DND-41 (cell line): Measurements from ENCODE around the gene RNF13.
A peak's percentile ranks its signal among the peaks of the same experiment; 100 is the strongest.

Source experiments
- ATAC-seq: fragments of 200-7000 bp; cut with Tn5 transposase; 3 replicates; pipeline ENCODE4 v1.9.1; 2021; ENCODE audit warnings: low read depth; ENCODE audit not compliant: insufficient read depth
- DNase-seq: peaks from one replicate; pipeline ENCODE4 v3.0.0-alpha.2; 2020
- H2AFZ ChIP-seq: 2 replicates; pipeline ENCODE4 v1.6.0; 2012; ENCODE audit warnings: low read depth, low read length
- H3K27ac ChIP-seq: 2 replicates; pipeline ENCODE4 v1.5.1; 2012; ENCODE audit warnings: low read length, inconsistent platforms
- H3K27me3 ChIP-seq: fragments of 200-600 bp; sonication (generic); 2 replicates; pipeline ENCODE4 v1.6.0; 2012; ENCODE audit warnings: low read length, mild to moderate bottlenecking, inconsistent platforms; ENCODE audit not compliant: insufficient read depth, poor library complexity
- H3K36me3 ChIP-seq: 2 replicates; pipeline ENCODE4 v1.5.1; 2012; ENCODE audit warnings: low read length, inconsistent platforms; ENCODE audit not compliant: insufficient read depth
- H3K4me1 ChIP-seq: 2 replicates; pipeline ENCODE4 v1.5.1; 2012; ENCODE audit warnings: mild to moderate bottlenecking, low read length; ENCODE audit not compliant: insufficient read depth
- H3K4me2 ChIP-seq: 2 replicates; pipeline ENCODE4 v1.6.0; 2012; ENCODE audit warnings: mild to moderate bottlenecking, moderate library complexity, low read length, inconsistent platforms; ENCODE audit not compliant: insufficient read depth
- H3K4me3 ChIP-seq, 2 experiments: fragments of 200-600 bp in 1 of 2; shearing (Covaris generic) in 1 of 2; 2 replicates each; pipeline ENCODE4 v1.5.1; 2012 to 2016; ENCODE audit warnings: inconsistent platforms in 2 of 2, low read length in 2 of 2, mild to moderate bottlenecking in 2 of 2, low read depth in 1 of 2, moderate library complexity in 1 of 2
- H3K79me2 ChIP-seq: 2 replicates; pipeline ENCODE4 v1.6.0; 2012; ENCODE audit warnings: low read length, inconsistent platforms; ENCODE audit not compliant: insufficient read depth
- H3K9ac ChIP-seq: 2 replicates; pipeline ENCODE4 v1.6.0; 2012; ENCODE audit warnings: low read depth, mild to moderate bottlenecking, inconsistent platforms, low read length, moderate library complexity
- H3K9me3 ChIP-seq: 2 replicates; pipeline ENCODE4 v1.5.1; 2012; ENCODE audit warnings: low read length, moderate library complexity, mild to moderate bottlenecking, inconsistent platforms; ENCODE audit not compliant: insufficient read depth, severe bottlenecking
- H4K20me1 ChIP-seq: 2 replicates; pipeline ENCODE4 v1.6.0; 2012; ENCODE audit warnings: low read length; ENCODE audit not compliant: insufficient read depth
- EZH2 ChIP-seq: IDR thresholded peaks from 3 replicates; pipeline ENCODE4 v1.6.1; 2012; ENCODE audit warnings: borderline replicate concordance, low read depth, mild to moderate bottlenecking, moderate library complexity, low read length, inconsistent platforms; ENCODE audit not compliant: severe bottlenecking
- TF ChIP-seq, protein P1 (sequence below): IDR thresholded peaks from 2 replicates; pipeline ENCODE4 v1.5.1; 2012; ENCODE audit warnings: borderline replicate concordance, low read length, moderate library complexity, mild to moderate bottlenecking; ENCODE audit not compliant: poor library complexity, severe bottlenecking; ENCODE audit errors: extremely low read depth

Gene RNF13

DNA sequence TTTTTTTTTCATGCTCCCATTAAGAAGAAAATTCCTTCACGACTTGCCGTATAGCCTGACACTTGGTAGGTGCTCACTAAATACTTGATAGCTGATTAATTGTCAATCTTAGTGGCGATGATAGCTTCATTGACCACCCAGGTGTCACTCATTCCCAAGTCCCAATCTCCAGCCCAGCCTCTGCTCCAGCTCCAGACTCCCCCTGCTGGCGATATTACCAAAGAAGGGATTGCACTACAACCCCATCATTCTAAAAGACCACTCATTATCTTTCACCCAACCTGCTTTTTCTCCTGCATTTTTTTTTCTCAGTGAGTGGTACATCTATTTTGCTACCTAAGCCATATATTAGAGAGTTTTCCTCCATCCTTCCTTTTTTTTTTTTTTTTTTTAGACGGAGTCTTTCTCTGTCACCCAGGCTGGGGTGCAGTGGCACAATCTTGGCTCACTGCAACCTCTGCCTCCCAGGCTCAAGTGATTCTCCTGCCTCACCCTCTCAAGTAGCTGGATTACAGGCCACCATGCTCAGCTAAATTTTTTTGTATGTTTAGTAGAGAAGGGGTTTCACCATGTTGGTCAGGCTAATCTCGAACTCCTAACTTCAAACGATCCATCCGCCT lies 41.3 kb upstream of the RNF13 start:
- DNase-seq: peak; percentile 47
- H3K4me1 ChIP-seq: no peaks in the 10 kb centered on the region

DNA sequence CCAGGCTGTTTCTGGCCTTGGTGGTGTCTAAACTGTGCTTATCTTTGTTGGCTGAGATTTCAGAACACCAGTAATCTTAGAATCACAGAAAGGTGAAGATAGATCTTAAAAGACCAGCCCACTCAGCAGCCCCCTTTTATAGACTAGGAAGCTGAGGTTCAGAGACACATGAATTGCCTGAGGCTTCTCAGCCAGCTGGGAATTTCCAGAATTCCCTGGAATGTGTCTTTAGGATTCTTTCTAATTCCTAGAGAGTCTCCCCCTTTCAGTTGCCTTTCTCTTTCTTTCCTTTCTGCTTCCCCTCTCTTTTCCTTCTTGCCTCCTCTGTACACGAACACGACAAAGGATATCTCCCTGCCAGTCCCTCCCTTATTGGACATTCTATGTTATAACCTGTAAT lies 40.2 kb upstream of the RNF13 start:
- no peaks in the 10 kb centered on the region for H3K4me1 ChIP-seq
- DNase-seq (no peak), ATAC-seq (no peak)
- H3K9me3 ChIP-seq: no peaks in the 10 kb centered on the region
- no peak overlapping the region for H3K9ac ChIP-seq
- TF ChIP-seq, protein P1, sequence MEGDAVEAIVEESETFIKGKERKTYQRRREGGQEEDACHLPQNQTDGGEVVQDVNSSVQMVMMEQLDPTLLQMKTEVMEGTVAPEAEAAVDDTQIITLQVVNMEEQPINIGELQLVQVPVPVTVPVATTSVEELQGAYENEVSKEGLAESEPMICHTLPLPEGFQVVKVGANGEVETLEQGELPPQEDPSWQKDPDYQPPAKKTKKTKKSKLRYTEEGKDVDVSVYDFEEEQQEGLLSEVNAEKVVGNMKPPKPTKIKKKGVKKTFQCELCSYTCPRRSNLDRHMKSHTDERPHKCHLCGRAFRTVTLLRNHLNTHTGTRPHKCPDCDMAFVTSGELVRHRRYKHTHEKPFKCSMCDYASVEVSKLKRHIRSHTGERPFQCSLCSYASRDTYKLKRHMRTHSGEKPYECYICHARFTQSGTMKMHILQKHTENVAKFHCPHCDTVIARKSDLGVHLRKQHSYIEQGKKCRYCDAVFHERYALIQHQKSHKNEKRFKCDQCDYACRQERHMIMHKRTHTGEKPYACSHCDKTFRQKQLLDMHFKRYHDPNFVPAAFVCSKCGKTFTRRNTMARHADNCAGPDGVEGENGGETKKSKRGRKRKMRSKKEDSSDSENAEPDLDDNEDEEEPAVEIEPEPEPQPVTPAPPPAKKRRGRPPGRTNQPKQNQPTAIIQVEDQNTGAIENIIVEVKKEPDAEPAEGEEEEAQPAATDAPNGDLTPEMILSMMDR: no peak
- no peak for TF ChIP-seq EZH2
- no peak overlapping the region for H2AFZ ChIP-seq
- no peaks in the 10 kb centered on the region for H3K79me2 ChIP-seq
- no peak overlapping the region for H3K4me2 ChIP-seq
- no peaks in the 10 kb centered on the region for H4K20me1 ChIP-seq
- H3K27ac ChIP-seq: no peak overlapping the region
- H3K27me3 ChIP-seq: peaks cover 19% of the 10 kb centered on the region
- H3K4me3 ChIP-seq: no peak overlapping the region
- no peaks in the 10 kb centered on the region for H3K36me3 ChIP-seq

More for the DNA sequence above, 41.3 kb upstream of the RNF13 start:
- no peaks in the 10 kb centered on the region for H4K20me1 ChIP-seq
- no peak overlapping the region for H3K9ac ChIP-seq
- peaks cover 20% of the 10 kb centered on the region for H3K27me3 ChIP-seq
- no peak for TF ChIP-seq EZH2
- TF ChIP-seq, protein P1: peak; percentile 82
- H3K27ac ChIP-seq: no peak overlapping the region
- H3K4me2 ChIP-seq: no peak overlapping the region
- no peaks in the 10 kb centered on the region for H3K79me2 ChIP-seq
- H3K36me3 ChIP-seq: no peaks in the 10 kb centered on the region
- H2AFZ ChIP-seq: no peak overlapping the region
- peak; percentile 74 for ATAC-seq
- H3K9me3 ChIP-seq: no peaks in the 10 kb centered on the region
- no peak overlapping the region for H3K4me3 ChIP-seq

DNA sequence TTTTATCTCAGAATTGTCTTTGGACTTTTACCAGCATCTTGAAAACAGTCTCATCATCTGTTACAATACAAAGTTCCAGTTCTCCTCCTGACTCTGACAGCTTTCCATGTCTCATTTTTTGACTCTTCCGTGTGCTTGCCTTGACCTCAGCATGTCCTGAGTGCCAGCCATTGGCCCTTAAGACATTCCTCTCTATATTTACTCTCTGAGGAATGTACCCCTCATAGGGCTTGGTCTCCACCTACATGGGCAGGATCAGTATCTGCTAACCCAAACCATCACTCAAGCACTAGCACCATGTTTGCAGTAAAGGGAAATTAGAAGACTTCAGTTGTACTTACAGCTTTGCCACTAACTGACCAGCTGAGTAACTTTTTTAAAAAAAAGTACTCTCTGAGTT lies 36.8 kb upstream of the RNF13 start:
- no peaks in the 10 kb centered on the region for H3K9me3 ChIP-seq
- H3K27ac ChIP-seq: no peak overlapping the region
- peaks cover 19% of the 10 kb centered on the region for H3K27me3 ChIP-seq
- TF ChIP-seq EZH2: no peak
- TF ChIP-seq, protein P1: no peak
- DNase-seq (no peak), ATAC-seq (no peak)
- no peak overlapping the region for H3K4me2 ChIP-seq
- no peaks in the 10 kb centered on the region for H3K4me1 ChIP-seq
- no peak overlapping the region for H3K4me3 ChIP-seq
- no peaks in the 10 kb centered on the region for H3K36me3 ChIP-seq
- H3K79me2 ChIP-seq: no peaks in the 10 kb centered on the region
- H3K9ac ChIP-seq: no peak overlapping the region
- no peaks in the 10 kb centered on the region for H4K20me1 ChIP-seq
- no peak overlapping the region for H2AFZ ChIP-seq
